ENCODE data around the gene GLI2.

Gene GLI2

DNA sequence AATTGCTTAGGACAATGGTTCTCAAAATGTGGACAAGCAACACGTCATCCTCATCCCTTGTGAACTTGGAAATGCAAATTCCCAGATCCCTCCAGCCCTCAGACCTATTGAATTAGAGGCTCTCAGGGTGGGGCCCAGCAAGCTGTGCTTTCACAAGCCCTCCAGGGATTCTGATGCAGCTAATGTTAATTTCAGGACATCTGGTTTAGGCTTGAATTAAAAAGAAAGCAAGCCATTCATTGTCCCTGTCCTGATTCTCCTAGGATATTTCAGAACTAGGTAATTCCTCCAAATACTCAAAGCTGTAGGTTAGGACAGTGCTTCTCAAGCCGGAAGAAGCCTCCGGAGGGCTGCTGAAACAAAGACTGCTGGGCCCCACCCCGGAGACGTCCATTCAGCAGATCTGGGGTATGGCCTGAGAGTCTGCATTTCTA lies 26.0 kb upstream of the GLI2 start (continued):
- TF ChIP-seq, protein P1, sequence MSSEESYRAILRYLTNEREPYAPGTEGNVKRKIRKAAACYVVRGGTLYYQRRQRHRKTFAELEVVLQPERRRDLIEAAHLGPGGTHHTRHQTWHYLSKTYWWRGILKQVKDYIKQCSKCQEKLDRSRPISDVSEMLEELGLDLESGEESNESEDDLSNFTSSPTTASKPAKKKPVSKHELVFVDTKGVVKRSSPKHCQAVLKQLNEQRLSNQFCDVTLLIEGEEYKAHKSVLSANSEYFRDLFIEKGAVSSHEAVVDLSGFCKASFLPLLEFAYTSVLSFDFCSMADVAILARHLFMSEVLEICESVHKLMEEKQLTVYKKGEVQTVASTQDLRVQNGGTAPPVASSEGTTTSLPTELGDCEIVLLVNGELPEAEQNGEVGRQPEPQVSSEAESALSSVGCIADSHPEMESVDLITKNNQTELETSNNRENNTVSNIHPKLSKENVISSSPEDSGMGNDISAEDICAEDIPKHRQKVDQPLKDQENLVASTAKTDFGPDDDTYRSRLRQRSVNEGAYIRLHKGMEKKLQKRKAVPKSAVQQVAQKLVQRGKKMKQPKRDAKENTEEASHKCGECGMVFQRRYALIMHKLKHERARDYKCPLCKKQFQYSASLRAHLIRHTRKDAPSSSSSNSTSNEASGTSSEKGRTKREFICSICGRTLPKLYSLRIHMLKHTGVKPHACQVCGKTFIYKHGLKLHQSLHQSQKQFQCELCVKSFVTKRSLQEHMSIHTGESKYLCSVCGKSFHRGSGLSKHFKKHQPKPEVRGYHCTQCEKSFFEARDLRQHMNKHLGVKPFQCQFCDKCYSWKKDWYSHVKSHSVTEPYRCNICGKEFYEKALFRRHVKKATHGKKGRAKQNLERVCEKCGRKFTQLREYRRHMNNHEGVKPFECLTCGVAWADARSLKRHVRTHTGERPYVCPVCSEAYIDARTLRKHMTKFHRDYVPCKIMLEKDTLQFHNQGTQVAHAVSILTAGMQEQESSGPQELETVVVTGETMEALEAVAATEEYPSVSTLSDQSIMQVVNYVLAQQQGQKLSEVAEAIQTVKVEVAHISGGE (tag by site-specific recombination; conservative IDR thresholded peaks at IDR 0.05; ENCODE audit: low read depth): no peak

- Histone ChIP-seq H3K4me1 (ENCODE audit: control insufficient read depth, insufficient read depth, low read length) (no peaks in the 10 kb centered on the region), H3K36me3 (ENCODE audit: control insufficient read depth in 2 of 2, insufficient read depth in 1 of 2, low read length in 2 of 2) (no peaks in the 10 kb centered on the region), H3K27ac (ENCODE audit: extremely low read depth, low read depth, low read length) (no peak overlapping the region), H3K4me3 (ENCODE audit: low read depth, low read length) (no peak overlapping the region), H3K9me3 (ENCODE audit: control insufficient read depth, insufficient read depth, low read depth, low read length) (no peaks in the 10 kb centered on the region)
- CTCF ChIA-PET: interaction anchor here (1.2 to 2.6 kb wide), 2 partner anchors 14 to 361 kb away, joined by 4 to 20 read pairs; no protein-coding TSS in a partner anchor
- no peak for TF ChIP-seq ZNF596 (tag by site-specific recombination; IDR thresholded peaks at IDR 0.05)
- TF ChIP-seq WT1 (tag by site-specific recombination; IDR thresholded peaks at IDR 0.05): no peak
- TF ChIP-seq ZNF585B (tag by site-specific recombination; IDR thresholded peaks at IDR 0.05): no peak
- TF ChIP-seq, protein P2, sequence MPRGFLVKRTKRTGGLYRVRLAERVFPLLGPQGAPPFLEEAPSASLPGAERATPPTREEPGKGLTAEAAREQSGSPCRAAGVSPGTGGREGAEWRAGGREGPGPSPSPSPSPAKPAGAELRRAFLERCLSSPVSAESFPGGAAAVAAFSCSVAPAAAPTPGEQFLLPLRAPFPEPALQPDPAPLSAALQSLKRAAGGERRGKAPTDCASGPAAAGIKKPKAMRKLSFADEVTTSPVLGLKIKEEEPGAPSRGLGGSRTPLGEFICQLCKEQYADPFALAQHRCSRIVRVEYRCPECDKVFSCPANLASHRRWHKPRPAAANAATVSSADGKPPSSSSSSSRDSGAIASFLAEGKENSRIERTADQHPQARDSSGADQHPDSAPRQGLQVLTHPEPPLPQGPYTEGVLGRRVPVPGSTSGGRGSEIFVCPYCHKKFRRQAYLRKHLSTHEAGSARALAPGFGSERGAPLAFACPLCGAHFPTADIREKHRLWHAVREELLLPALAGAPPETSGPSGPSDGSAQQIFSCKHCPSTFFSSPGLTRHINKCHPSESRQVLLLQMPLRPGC (tag by site-specific recombination; IDR thresholded peaks at IDR 0.05): no peak
- TF ChIP-seq ZSCAN16 (tag by site-specific recombination; IDR thresholded peaks at IDR 0.05): no peak
- no peak for TF ChIP-seq ZNF2 (tag by site-specific recombination; IDR thresholded peaks at IDR 0.05)
- no peak for TF ChIP-seq ZNF221 (tag by site-specific recombination; IDR thresholded peaks at IDR 0.05; ENCODE audit: borderline replicate concordance)
- no peak for TF ChIP-seq SALL2 (tag by site-specific recombination; IDR thresholded peaks at IDR 0.05; ENCODE audit: borderline replicate concordance)
- no peak for TF ChIP-seq ZNF169 (tag by site-specific recombination; IDR thresholded peaks at IDR 0.05)
- no peak for TF ChIP-seq ZNF76 (tag by site-specific recombination; IDR thresholded peaks at IDR 0.05; ENCODE audit: borderline replicate concordance, low read depth)
- TF ChIP-seq, protein P3, sequence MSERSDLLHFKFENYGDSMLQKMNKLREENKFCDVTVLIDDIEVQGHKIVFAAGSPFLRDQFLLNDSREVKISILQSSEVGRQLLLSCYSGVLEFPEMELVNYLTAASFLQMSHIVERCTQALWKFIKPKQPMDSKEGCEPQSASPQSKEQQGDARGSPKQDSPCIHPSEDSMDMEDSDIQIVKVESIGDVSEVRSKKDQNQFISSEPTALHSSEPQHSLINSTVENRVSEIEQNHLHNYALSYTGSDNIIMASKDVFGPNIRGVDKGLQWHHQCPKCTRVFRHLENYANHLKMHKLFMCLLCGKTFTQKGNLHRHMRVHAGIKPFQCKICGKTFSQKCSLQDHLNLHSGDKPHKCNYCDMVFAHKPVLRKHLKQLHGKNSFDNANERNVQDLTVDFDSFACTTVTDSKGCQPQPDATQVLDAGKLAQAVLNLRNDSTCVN (tag by site-specific recombination; optimal IDR thresholded peaks at IDR 0.05): no peak
- no peak for TF ChIP-seq OVOL3 (tag by site-specific recombination; IDR thresholded peaks at IDR 0.05)
- TF ChIP-seq ZNF280C (tag by site-specific recombination; IDR thresholded peaks at IDR 0.05): no peak
- no peak for TF ChIP-seq PRDM4 (tag by site-specific recombination; IDR thresholded peaks at IDR 0.05)
- POLR2A ChIA-PET: interaction anchor here (1.4 kb wide), 1 partner anchor 27 kb away, joined by 4 read pairs; no protein-coding TSS in a partner anchor
Measured at GRCh38 chr2:120710256-120710655, 25.4 kb upstream of the GLI2 start.
